HG03575 (cell line): ENCODE results near the gene UROC1.

Source experiments
- ATAC-seq: cut with Tn5 transposase; IDR thresholded peaks from one replicate; pipeline ENCODE4 v1.9.1; 2021; ENCODE audit not compliant: unreplicated experiment, insufficient number of reproducible peaks, low FRiP score; ENCODE audit errors: extremely low read depth

UROC1 gene

DNA sequence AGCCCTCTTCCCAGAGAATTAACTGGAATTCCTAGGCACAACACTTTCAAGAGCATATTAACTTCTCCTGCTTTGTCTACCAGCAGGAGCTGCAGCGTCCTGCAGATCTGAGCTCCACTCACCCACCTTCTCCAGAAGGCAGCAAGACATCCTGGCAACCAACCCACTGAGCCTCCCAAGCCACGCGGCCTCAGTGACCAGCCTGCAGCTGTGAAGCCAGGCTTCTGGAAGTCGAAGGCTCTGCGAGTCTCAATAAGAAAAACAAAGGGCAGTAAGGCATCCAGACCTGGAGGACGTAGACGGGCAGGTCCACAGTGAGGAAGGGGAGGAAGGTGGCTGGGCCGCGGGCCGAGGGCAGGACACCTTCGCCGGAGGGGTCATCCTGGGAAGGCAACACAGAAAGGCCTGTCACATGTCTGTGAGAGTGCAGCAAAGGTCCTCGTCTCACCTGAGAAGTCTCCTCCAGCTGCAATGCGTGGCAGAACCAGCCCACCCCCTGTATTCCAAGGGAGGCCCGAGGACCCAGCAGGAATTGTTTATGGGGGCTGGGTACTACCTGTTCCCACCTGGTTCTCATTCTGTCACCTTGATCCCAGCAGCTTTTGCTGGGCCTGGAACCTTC is 78.1 kb downstream of the UROC1 start:
- no peak for ATAC-seq

GRCh38 chr3:126438746-126439145 is 78.8 kb downstream of the UROC1 start:
- ATAC-seq = no peak

DNA sequence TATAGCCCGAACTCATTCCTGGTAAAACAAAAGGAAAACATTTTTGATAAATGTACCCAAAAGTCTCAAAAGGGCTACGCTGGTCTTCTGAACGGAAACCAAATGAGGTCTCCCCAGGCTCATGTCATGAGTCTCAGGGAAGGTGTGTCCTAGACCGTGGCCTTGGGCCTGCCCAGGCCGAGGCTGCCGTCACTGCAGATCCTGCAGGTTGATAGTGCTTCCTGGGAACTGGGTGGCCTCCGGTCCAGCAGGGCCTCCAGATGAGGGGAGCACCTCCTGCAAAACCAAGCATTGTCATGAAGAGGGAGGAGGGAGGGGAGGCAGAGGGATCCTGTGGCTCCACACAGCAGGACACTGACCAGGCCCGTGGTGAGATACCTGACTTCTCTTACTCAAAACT is 79.4 kb downstream of the UROC1 start:
- no peak for ATAC-seq

DNA sequence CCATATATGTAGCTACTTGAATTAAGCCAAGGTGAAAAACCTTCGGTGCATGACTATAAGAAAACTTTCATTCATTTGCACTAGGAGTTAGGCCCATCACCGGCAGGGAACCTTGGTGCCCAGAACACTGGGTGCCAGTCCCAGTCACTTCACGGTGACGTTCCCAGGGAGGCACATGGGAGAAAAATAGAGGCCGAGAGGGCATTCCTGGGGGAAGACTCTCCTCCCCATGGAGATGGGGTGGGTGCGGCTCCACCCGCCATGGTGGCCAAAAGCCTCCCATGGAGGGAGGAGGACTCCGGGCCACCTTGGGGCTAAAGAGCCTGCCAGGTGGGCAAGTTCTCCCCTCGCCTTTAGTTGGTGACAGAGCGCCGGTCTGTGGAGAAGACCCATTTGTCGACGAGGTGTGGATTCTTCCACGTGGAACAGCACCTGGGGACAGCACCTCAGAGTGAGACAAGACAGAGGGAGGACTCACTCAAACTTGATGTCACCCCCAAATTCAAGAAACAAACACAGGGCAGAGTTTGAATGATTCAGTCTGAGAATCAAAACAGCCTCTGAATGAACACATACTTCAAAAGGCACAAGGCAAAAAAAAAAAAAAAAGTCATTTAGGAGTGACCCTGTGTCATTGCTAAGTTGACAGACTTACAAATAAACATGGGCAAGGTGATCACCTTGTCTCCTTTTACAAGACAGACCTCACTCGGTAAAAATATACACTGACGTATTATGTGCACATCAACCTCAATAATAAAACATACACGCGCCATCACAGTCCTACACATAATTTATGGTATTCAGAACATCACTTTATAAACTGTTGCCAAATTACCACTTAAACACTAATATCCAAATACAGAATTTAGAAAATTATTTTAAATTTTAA is 80.5 kb downstream of the UROC1 start:
- ATAC-seq = no peak

- ATAC-seq = no peak
Measured at GRCh38 chr3:126435456-126436315, 81.9 kb downstream of the UROC1 start.

DNA sequence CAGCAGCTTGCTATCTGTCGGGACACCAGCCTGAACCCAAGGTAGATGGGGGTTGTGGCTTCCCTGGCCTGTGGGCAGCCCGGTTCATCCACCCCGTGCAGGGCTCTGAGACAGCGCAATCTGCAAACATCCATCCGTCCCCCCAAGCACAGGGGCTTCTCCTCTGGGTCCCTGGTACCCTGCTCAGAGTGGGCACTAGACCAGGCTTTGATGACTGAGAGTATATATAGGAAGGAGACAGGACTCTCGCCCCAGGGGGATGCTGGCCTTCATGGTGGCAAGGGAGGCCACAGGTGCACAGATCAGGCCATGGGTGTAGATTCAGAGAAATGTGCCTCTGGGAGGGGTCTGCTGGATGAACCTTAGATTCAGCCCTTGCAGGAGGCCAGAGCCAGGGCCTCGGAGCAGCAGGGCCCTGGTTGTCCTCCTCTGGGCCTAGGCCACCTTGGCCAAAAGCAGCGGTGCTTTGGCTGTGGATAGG is 82.6 kb downstream of the UROC1 start:
- ATAC-seq = no peak

GRCh38 chr3:126434264-126434590 is 83.3 kb downstream of the UROC1 start:
- ATAC-seq = no peak

- ATAC-seq = no peak
Measured at GRCh38 chr3:126433496-126434263, 83.9 kb downstream of the UROC1 start.

GRCh38 chr3:126433105-126433430 is 84.5 kb downstream of the UROC1 start:
- ATAC-seq = no peak

- ATAC-seq = no peak
Measured at GRCh38 chr3:126432361-126433104, 85.0 kb downstream of the UROC1 start.
